LNCAP (cell line): ENCODE results near the gene PRPF8.

Source experiments
- TF ChIP-seq, protein P1 (sequence below): fragments of 450-650 bp; IDR thresholded peaks from 2 replicates; pipeline ENCODE4 v1.5.1; 2017; ENCODE audit warnings: mild to moderate bottlenecking

PRPF8 gene

DNA sequence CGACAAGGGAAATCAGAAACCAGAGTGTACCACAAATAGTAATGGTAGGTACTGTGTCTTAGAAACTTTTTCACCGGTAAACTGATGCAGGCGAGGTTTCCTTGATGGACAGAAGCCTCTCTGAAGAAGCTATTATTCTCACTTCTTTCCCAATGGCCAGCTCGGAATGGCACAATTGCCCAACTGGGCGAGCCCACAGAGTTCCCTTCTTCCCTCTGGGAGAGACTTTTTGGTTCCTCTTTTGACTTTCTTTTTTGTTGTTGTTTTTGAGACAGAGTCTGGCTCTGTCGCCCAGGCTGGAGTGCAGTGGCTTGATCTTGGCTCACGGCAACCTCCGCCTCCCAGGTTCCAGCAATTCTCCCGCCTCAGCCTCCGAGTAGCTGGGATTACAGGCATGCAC is 73.0 kb downstream of the PRPF8 start:
- TF ChIP-seq, protein P1, sequence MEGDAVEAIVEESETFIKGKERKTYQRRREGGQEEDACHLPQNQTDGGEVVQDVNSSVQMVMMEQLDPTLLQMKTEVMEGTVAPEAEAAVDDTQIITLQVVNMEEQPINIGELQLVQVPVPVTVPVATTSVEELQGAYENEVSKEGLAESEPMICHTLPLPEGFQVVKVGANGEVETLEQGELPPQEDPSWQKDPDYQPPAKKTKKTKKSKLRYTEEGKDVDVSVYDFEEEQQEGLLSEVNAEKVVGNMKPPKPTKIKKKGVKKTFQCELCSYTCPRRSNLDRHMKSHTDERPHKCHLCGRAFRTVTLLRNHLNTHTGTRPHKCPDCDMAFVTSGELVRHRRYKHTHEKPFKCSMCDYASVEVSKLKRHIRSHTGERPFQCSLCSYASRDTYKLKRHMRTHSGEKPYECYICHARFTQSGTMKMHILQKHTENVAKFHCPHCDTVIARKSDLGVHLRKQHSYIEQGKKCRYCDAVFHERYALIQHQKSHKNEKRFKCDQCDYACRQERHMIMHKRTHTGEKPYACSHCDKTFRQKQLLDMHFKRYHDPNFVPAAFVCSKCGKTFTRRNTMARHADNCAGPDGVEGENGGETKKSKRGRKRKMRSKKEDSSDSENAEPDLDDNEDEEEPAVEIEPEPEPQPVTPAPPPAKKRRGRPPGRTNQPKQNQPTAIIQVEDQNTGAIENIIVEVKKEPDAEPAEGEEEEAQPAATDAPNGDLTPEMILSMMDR = no peak

DNA sequence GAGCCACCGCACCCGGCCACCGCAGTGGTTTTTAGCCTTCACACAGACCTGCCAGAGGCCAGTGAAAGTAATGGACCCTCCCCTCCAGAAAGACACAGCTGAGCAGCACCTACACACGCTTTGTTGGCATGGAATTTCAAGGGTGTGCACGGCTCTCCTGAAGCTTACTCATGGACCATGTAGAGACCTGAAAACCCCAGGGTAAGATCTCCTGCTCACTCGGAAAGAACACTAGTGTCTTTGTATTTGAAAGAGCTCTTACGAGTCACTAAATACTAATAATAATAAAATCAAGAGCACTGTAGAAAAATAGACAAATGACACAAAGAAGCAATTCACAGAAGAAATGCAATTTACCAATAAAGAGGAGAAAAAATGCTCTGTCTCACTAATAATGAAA is 76.0 kb downstream of the PRPF8 start:
- TF ChIP-seq, protein P1 = no peak

DNA sequence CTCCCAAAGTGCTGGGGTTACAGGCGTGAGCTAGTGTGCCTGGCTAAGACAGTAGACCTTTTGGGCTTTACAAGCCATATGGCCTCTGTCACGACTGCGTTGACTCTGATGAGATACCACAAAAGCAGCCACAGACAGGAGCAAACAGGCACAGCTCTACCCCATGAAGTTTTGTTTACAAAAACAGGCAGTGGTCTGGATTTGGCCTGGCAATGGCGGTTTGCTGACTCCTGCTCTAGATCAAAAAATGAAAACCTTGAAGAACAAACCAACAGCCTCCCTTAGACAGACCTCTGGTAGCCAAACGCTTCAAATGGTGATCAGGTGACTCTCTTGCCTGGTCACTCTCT is 76.7 kb downstream of the PRPF8 start:
- TF ChIP-seq, protein P1 = no peak

DNA sequence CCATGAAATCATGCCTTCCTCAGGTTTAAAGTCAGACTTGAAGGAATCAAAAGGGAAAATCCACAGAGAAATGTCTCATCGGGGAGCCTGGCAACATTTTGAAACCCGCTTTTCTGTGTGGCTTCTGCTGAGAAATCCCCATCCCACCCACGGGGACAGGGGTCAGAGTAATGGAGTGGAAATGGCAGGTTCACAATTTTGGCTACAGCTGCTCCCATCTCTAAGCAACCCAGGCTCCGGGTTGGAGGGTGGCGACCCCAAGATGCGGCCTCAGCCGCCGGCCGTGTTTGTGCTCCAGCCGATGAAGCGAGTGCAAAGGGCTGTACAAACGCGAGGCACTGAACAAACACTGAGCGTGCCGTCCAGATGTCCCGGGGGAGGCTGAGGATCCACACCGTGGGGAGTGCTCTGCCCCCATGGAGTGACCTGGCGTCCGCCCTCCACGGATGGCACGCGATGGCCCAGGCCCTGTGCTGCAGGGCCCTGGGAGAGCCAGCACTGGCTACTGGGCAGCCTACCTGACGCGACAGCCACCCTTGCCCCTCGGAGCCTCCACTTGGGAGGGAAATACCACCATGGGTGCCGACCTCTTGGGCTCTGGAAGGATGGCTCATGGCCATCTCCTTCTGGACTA is 78.2 kb downstream of the PRPF8 start:
- TF ChIP-seq, protein P1 = no peak

DNA sequence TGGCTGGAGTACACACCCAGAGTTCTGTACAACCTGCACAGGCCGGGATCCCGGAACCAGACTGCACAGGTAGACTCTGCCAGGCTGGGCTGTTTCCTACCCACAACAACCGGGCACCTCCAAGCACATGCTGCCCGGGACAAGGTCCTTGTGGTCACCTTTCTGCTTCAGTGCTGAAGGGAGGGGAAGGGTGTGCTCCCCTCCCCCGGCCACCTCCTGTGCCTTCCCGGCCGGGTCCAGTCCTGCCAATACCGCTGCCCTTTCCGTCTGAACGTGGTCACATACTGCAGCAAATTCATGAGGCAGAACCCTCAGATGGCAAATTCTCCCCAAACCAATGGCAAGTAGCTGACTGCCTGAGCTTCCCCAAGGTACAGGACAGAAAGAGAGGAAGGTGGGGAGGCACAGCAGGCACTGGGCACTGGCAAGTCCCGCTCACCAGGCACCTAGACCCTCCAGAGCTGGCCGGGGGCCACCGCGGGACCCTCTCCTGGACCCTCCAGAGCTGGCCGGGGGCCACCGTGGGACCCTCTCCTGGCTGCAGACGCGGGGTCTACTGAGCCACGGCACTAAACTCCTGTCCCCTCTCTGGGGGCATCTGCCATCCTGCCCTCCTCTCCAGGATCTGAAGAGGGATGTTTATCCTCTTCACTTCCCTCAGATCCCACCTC is 78.9 kb downstream of the PRPF8 start:
- TF ChIP-seq, protein P1 = no peak

DNA sequence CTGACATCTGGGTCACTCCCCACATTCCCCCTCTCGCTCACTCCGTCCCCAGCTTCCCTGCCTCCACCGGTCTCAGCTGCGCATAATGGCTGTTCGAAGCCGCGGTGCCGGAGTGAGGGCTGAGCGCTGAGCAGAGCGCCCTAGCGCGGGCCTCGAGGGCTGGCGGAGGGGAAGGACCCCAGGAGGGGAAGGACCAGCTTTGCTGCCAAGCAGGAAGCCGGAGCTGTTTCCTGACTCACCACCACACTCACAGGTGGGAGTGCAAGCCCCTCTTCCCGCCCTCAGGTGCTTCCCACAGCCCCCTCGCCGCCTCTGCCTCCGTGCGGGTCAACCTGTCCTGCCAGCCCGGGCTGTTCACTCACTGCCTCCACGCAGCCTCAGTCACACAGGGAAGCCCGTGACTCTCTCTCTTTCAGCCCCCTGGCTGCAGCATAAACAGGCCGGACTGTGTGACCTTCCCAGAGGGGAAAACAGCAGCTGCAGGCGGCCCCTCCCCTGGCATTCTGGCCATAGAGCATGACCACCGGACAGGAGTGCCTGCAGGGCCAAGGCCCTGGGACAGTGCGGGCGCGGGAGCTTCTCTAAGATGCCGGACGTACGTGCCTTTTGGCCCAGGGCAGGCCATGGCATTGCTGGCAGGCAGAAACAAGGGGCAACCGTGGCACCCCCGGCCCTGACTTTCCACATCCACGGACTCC is 79.7 kb downstream of the PRPF8 start:
- TF ChIP-seq, protein P1 = no peak

DNA sequence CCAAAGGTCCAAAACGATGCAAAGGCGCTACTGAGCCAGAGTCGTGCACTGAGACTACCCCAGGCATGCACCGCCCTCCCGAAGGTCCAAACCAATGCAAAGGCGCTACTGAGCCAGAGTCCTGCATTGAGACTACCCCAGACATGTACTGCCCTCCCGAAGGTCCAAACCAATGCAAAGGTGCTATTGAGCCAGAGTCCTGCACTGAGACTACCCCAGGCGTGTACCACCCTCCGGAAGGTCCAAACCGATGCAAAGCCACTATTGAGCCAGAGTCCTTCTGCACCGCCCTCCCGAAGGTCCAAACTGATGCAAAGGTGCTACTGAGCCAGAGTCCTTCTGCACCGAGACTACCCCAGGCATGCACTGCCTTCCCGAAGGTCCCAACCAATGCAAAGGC is 83.1 kb downstream of the PRPF8 start:
- TF ChIP-seq, protein P1 = no peak
